Measurements from ENCODE around the gene BLID. TPM values are rescaled to one million over a fixed set of nuclear protein-coding genes. Genes with fewer than 3 reads are reported as not detected.

Gene BLID
- total RNA-seq, 1 donor from 2014 or later = not detected

- no peak for DNase-seq (ENCODE audit: low spot score)
- Histone ChIP-seq H2AFZ (replicated peaks) (no peak overlapping the region), H4K20me1 (ENCODE audit: low read depth) (no peaks in the 10 kb centered on the region), H3K36me3 (no peaks in the 10 kb centered on the region), H3K9me3 (ENCODE audit: low read depth) (no peaks in the 10 kb centered on the region), H3K4me2 (no peak overlapping the region), H3K9ac (no peak overlapping the region), H3F3A (ENCODE audit: low read depth) (no peaks in the 10 kb centered on the region), H3K4me3 (no peak overlapping the region), H3K4me1 (peaks cover 35% of the 10 kb centered on the region), H3K79me2 (ENCODE audit: low read depth) (no peaks in the 10 kb centered on the region), H3K27ac (no peak overlapping the region), H3K27me3 (no peaks in the 10 kb centered on the region)
- TF ChIP-seq EZH2phosphoT487 (IDR thresholded peaks at IDR 0.05) (no peak), EZH2 (IDR thresholded peaks at IDR 0.05) (no peak), CTCF (IDR thresholded peaks at IDR 0.05) (no peak)
- no peaks in the 10 kb centered on the region for H3K9me3 Mint-ChIP-seq
- H3K4me1 Mint-ChIP-seq = peaks cover 46% of the 10 kb centered on the region
- H3K36me3 Mint-ChIP-seq = no peaks in the 10 kb centered on the region
- H3K4me3 Mint-ChIP-seq = no peak overlapping the region
- peaks cover 2% of the 10 kb centered on the region for H3K27me3 Mint-ChIP-seq (ENCODE audit: insufficient read depth, low read depth)
- H3K27ac Mint-ChIP-seq = no peak overlapping the region
Measured at GRCh38 chr11:122160841-122161590, 45.0 kb upstream of the BLID start.

GRCh38 chr11:122159861-122160260 lies 43.8 kb upstream of the BLID start:
- no peak for DNase-seq (ENCODE audit: low spot score)

GRCh38 chr11:122159173-122159721 lies 43.2 kb upstream of the BLID start:
- peak overlapping the region; percentile 67 for H3K4me2 ChIP-seq
- no peaks in the 10 kb centered on the region for H3K9me3 Mint-ChIP-seq

More at GRCh38 chr11:122159861-122160260, 43.8 kb upstream of the BLID start:
- H3K4me3 Mint-ChIP-seq = no peak overlapping the region
- H3F3A ChIP-seq (ENCODE audit: low read depth) = no peaks in the 10 kb centered on the region
- no peaks in the 10 kb centered on the region for H3K36me3 ChIP-seq
- no peaks in the 10 kb centered on the region for H3K9me3 Mint-ChIP-seq
- H4K20me1 ChIP-seq (ENCODE audit: low read depth) = no peaks in the 10 kb centered on the region
- peak overlapping the region; percentile 99 for H2AFZ ChIP-seq (replicated peaks)
- no peak overlapping the region for H3K4me3 ChIP-seq
- TF ChIP-seq EZH2 (IDR thresholded peaks at IDR 0.05) (no peak), EZH2phosphoT487 (IDR thresholded peaks at IDR 0.05) (no peak), CTCF (IDR thresholded peaks at IDR 0.05) (no peak)
- peaks cover 2% of the 10 kb centered on the region for H3K27me3 Mint-ChIP-seq (ENCODE audit: insufficient read depth, low read depth)
- peaks cover 37% of the 10 kb centered on the region for H3K4me1 Mint-ChIP-seq
- no peaks in the 10 kb centered on the region for H3K36me3 Mint-ChIP-seq
- H3K9ac ChIP-seq = no peak overlapping the region
- no peaks in the 10 kb centered on the region for H3K9me3 ChIP-seq (ENCODE audit: low read depth)
- no peaks in the 10 kb centered on the region for H3K27me3 ChIP-seq
- H3K4me1 ChIP-seq = peaks cover 25% of the 10 kb centered on the region
- H3K79me2 ChIP-seq (ENCODE audit: low read depth) = no peaks in the 10 kb centered on the region
- H3K27ac Mint-ChIP-seq = peak overlapping the region; percentile 96
- H3K4me2 ChIP-seq = peak overlapping the region; percentile 67
- no peak overlapping the region for H3K27ac ChIP-seq

More at GRCh38 chr11:122159173-122159721, 43.2 kb upstream of the BLID start:
- peak overlapping the region; percentile 96 for H3K27ac Mint-ChIP-seq
- Histone ChIP-seq H3K9ac (no peak overlapping the region), H3K36me3 (no peaks in the 10 kb centered on the region), H3K4me3 (peak overlapping the region; percentile 10), H3K4me1 (peaks cover 25% of the 10 kb centered on the region), H4K20me1 (ENCODE audit: low read depth) (no peaks in the 10 kb centered on the region), H3K79me2 (ENCODE audit: low read depth) (no peaks in the 10 kb centered on the region), H3K27me3 (no peaks in the 10 kb centered on the region), H3K27ac (no peak overlapping the region), H3K9me3 (ENCODE audit: low read depth) (no peaks in the 10 kb centered on the region), H3F3A (ENCODE audit: low read depth) (no peaks in the 10 kb centered on the region), H2AFZ (replicated peaks) (peak overlapping the region; percentile 99)
- H3K36me3 Mint-ChIP-seq = peaks cover 2% of the 10 kb centered on the region
- peak overlapping the region; percentile 41 for H3K4me3 Mint-ChIP-seq
- no peak for TF ChIP-seq EZH2phosphoT487 (IDR thresholded peaks at IDR 0.05)
- no peak for TF ChIP-seq EZH2 (IDR thresholded peaks at IDR 0.05)
- no peak for TF ChIP-seq CTCF (IDR thresholded peaks at IDR 0.05)
- no peaks in the 10 kb centered on the region for H3K27me3 Mint-ChIP-seq (ENCODE audit: insufficient read depth, low read depth)
- H3K4me1 Mint-ChIP-seq = peaks cover 33% of the 10 kb centered on the region
- DNase-seq (ENCODE audit: low spot score) = peak; percentile 42
